Measurements from ENCODE around the gene APPBP2. TPM values are rescaled to one million over a fixed set of nuclear protein-coding genes. Genes with fewer than 3 reads are reported as not detected.
"Not testable (repeated sequence)": the region's sequence is repeated elsewhere in the genome, so short reads cannot be mapped to it uniquely, and the experiment has no call there.

The APPBP2 gene
- total and polyA plus RNA-seq, 11 donors, result 2.5 to 28.7 (median 14.0) TPM

DNA sequence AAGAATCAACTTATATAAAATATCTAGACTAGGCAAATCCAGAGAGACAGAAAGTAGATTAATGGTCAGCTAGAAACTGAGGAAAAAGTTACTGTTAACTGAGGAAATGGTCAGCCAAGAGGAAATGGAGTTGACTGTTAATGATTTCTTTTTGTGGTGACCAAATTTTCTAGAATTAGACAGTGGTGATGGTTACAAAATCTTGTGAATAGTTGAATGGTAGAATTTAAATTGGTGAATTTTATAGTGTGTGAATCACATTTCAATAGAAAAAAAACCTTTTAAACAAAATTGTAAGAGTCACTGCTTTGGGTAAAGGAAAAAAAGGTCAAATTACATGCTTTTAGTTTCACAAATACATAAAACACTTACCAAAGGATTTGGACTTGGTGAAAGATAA lies 30.0 kb downstream of the APPBP2 start:
- Histone ChIP-seq H3K4me1 (peaks cover 0 to under 1% (median 0%) of the 10 kb centered on the region in 12 donors), H3K27me3 (no peaks in the 10 kb centered on the region), H3K27ac (no peak overlapping the region), H3K9me3 (peaks cover 0 to 13% (median 0%) of the 10 kb centered on the region in 12 donors), H3K4me3 (no peak overlapping the region), H3K36me3 (peaks cover 0 to 93% (median 87%) of the 10 kb centered on the region in 9 donors)
- no peak for DNase-seq
- ATAC-seq, result no peak
- no peak for TF ChIP-seq POLR2A (IDR thresholded peaks at IDR 0.05)
- TF ChIP-seq, protein P1, sequence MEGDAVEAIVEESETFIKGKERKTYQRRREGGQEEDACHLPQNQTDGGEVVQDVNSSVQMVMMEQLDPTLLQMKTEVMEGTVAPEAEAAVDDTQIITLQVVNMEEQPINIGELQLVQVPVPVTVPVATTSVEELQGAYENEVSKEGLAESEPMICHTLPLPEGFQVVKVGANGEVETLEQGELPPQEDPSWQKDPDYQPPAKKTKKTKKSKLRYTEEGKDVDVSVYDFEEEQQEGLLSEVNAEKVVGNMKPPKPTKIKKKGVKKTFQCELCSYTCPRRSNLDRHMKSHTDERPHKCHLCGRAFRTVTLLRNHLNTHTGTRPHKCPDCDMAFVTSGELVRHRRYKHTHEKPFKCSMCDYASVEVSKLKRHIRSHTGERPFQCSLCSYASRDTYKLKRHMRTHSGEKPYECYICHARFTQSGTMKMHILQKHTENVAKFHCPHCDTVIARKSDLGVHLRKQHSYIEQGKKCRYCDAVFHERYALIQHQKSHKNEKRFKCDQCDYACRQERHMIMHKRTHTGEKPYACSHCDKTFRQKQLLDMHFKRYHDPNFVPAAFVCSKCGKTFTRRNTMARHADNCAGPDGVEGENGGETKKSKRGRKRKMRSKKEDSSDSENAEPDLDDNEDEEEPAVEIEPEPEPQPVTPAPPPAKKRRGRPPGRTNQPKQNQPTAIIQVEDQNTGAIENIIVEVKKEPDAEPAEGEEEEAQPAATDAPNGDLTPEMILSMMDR (IDR thresholded peaks at IDR 0.05), result no peak
- intact Hi-C loops (cut with DNase I), result no loop called here

DNA sequence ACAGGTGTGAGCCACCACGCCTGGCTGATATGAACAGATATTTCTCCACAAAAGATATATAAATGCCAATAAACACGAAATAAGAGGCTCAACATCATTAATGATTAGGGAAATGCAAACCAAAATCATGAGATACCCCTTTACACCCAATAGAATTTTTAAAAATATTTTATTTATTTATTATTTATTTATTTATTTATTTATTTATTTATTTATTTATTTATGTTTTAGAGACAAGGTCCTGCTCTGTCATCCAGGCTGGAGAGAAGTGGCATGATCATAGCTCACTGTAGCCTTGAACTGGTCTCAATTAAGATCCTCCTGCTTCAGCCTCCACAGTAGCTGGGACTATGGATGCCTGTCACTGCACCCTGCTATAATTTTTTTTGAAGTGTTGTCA lies 30.8 kb downstream of the APPBP2 start:
- DNase-seq (no peak), ATAC-seq (no peak)
- intact Hi-C loops (cut with DNase I), result no loop called here
- no peaks in the 10 kb centered on the region for H3K27me3 ChIP-seq
- no peak overlapping the region for H3K27ac ChIP-seq
- 99 to 100% (median 99%) methylated on average over 2 of the region's 2 CpGs for WGBS, 4 donors
- H3K4me1 ChIP-seq, result no peaks in the 10 kb centered on the region
- H3K36me3 ChIP-seq, result peaks cover 0 to 100% (median 93%) of the 10 kb centered on the region in 9 donors
- H3K4me3 ChIP-seq, result no peak overlapping the region
- peaks cover 0 to 20% (median 0%) of the 10 kb centered on the region in 12 donors for H3K9me3 ChIP-seq
- no peak for TF ChIP-seq POLR2A (IDR thresholded peaks at IDR 0.05)
- TF ChIP-seq, protein P1 (IDR thresholded peaks at IDR 0.05), result no peak

DNA sequence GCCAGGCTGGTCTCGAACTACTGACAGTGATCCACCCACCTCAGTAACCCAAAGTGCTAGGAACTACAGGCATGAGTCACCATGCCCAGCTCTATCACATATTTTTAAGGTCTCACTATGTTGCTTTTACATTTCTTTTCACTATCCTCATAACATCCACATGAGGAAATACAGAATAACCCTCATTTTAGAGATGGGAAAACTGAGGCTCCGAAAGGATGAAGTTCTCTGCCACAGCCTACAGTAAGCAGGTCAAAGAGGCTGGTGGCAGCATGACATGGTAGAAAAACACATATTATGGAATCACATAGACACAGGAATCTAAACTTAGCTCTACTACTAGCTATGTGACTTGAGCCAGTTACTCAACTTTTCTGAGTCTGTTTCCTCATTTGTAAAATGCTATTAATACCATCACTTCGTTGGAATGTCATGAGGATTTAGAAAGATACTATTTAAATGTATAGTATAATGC lies 32.2 kb downstream of the APPBP2 start:
- no peak overlapping the region for H3K4me3 ChIP-seq
- peaks cover 0 to 22% (median 0%) of the 10 kb centered on the region in 12 donors for H3K9me3 ChIP-seq
- no peak overlapping the region for H3K27ac ChIP-seq
- ATAC-seq, result no peak
- peaks cover 0 to 98% (median 89%) of the 10 kb centered on the region in 9 donors for H3K36me3 ChIP-seq
- H3K27me3 ChIP-seq, result no peaks in the 10 kb centered on the region
- intact Hi-C loops (cut with DNase I), result no loop called here
- no peaks in the 10 kb centered on the region for H3K4me1 ChIP-seq
- WGBS, 4 donors, result 79 to 89% (median 85%) methylated on average over 3 of the region's 3 CpGs
- no peak for DNase-seq
- TF ChIP-seq POLR2A (IDR thresholded peaks at IDR 0.05), result no peak
- TF ChIP-seq, protein P1 (IDR thresholded peaks at IDR 0.05), result no peak

DNA sequence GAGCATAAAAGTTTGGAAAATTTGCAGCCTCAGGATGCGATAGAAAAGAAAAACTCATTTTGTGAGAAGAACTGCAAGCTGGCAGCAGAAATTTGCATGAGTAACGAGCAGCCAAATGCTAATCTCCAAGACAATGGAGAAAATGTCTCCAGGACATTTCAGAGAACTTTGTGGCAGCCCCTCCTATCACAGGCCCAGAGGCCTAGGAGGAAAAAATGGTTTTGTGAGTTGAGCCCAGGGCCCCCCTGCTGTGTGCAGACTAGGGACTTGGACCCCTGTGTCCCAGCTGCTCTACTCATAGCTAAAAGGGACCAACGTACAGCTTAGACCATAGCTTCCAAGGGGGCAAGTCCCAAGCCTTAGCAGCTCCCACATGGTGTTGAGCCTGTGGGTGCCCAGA lies 34.3 kb downstream of the APPBP2 start:
- Histone ChIP-seq H3K36me3 (peaks cover 0 to 96% (median 87%) of the 10 kb centered on the region in 9 donors), H3K4me3 (no peak overlapping the region), H3K27me3 (no peaks in the 10 kb centered on the region), H3K9me3 (peaks cover 0 to 22% (median 0%) of the 10 kb centered on the region in 12 donors), H3K4me1 (no peaks in the 10 kb centered on the region), H3K27ac (no peak overlapping the region)
- TF ChIP-seq, protein P1 (IDR thresholded peaks at IDR 0.05), result no peak
- TF ChIP-seq POLR2A (IDR thresholded peaks at IDR 0.05), result no peak
- intact Hi-C loops (cut with DNase I), result no loop called here
- no peak for ATAC-seq
- WGBS, 4 donors, result 96 to 100% (median 98%) methylated on average over 2 to 3 of the region's 3 CpGs
- no peak for DNase-seq

DNA sequence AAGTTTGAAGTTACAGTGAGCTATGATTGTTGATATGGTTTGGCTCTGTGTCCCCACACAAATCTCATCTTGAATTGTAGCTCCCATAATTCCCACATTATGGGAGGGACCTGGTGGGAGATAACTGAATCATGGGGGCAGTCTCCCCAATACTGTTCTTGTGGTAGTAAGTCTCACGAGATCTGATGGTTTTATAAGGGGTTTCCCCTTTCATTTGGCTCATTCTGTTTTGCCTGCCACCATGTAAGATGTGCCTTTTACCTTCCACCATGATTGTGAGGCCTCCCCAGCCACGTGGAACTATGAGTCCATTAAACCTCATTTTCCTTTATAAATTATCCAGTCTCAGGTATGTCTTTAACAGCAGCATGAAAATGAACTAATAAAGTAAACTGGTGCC lies 35.4 kb downstream of the APPBP2 start:
- 94 to 98% (median 97%) methylated on average over 2 of the region's 2 CpGs for WGBS, 4 donors
- H3K27me3 ChIP-seq; ATAC-seq; DNase-seq; H3K4me3 ChIP-seq; H3K4me1 ChIP-seq; intact Hi-C loops (cut with DNase I); H3K27ac ChIP-seq: not testable (repeated sequence)
- Histone ChIP-seq H3K9me3 (peaks cover 0 to 22% (median 0%) of the 10 kb centered on the region in 12 donors), H3K36me3 (peaks cover 0 to 88% (median 76%) of the 10 kb centered on the region in 9 donors)
